IMR-90 (cell line): ENCODE results near the gene ZNG1B.
"Not testable (repeated sequence)": the region's sequence is repeated elsewhere in the genome, so short reads cannot be mapped to it uniquely, and the experiment has no call there.

Experiments used
- BHLHE40 ChIP-seq: fragments of 150-350 bp; IDR thresholded peaks from 2 replicates; pipeline ENCODE4 v1.6.1; 2016; ENCODE audit warnings: mild to moderate bottlenecking, low read depth, low read length
- CHD1 ChIP-seq: IDR thresholded peaks from 2 replicates; pipeline ENCODE4 v1.6.1; 2012; ENCODE audit warnings: low read depth, low read length, improper control_type of control experiment
- CTCF ChIP-seq: conservative IDR thresholded peaks from 2 replicates; pipeline ENCODE4 v1.5.1; 2012; ENCODE audit warnings: mild to moderate bottlenecking, low read depth, low read length, improper control_type of control experiment
- FOS ChIP-seq: fragments of 150-350 bp; IDR thresholded peaks from 2 replicates; pipeline ENCODE4 v1.6.1; 2016; ENCODE audit warnings: low read depth, low read length
- MAFK ChIP-seq: IDR thresholded peaks from 2 replicates; pipeline ENCODE4 v1.6.1; 2012; ENCODE audit warnings: low read depth, low read length, improper control_type of control experiment
- MXI1 ChIP-seq: IDR thresholded peaks from 2 replicates; pipeline ENCODE4 v1.6.1; 2012; ENCODE audit warnings: low read depth, mild to moderate bottlenecking, low read length, moderate library complexity, borderline replicate concordance
- POLR2A ChIP-seq: IDR thresholded peaks from 2 replicates; pipeline ENCODE4 v1.6.1; 2012; ENCODE audit warnings: mild to moderate bottlenecking, low read depth, low read length
- RAD21 ChIP-seq: IDR thresholded peaks from 2 replicates; pipeline ENCODE4 v1.6.1; 2012; ENCODE audit warnings: low read length, improper control_type of control experiment
- RCOR1 ChIP-seq: IDR thresholded peaks from 2 replicates; pipeline ENCODE4 v1.6.1; 2012; ENCODE audit warnings: mild to moderate bottlenecking, low read length, improper control_type of control experiment; ENCODE audit not compliant: insufficient replicate concordance
- RFX5 ChIP-seq: IDR thresholded peaks from 2 replicates; pipeline ENCODE4 v1.8.0; 2012; ENCODE audit warnings: low read depth, mild to moderate bottlenecking, low read length, moderate library complexity
- SMC3 ChIP-seq: fragments of 150-350 bp; IDR thresholded peaks from 2 replicates; pipeline ENCODE4 v1.6.1; 2016; ENCODE audit warnings: low read depth, mild to moderate bottlenecking, antibody characterized with exemption, low read length, moderate library complexity
- USF2 ChIP-seq: fragments of 150-350 bp; IDR thresholded peaks from 2 replicates; pipeline ENCODE4 v1.6.1; 2017; ENCODE audit warnings: mild to moderate bottlenecking, antibody characterized with exemption, low read length, low read depth

- not testable (repeated sequence) for TF ChIP-seq CTCF, RAD21, POLR2A, MAFK, MXI1, BHLHE40, CHD1, FOS, RFX5, SMC3, USF2, RCOR1
Observed at GRCh38 chr2:113465770-113466169, 28.3 kb downstream of the ZNG1B start.
